ENCODE results near the gene MALSU1. TPM values are rescaled to one million over a fixed set of nuclear protein-coding genes. Genes with fewer than 3 reads are reported as not detected.

Gene MALSU1
- total RNA-seq, 1 donor from 2014 or later, result 112 TPM

- ATAC-seq (ENCODE audit: poor library complexity) (peak; percentile 77), DNase-seq (peak; percentile 46)
- intact Hi-C loops (cut with DNase I), result no loop called here
These were observed 33.9 kb downstream of the MALSU1 start for GRCh38 chr7:23332910-23333612.

GRCh38 chr7:23333671-23334246 lies 34.6 kb downstream of the MALSU1 start:
- intact Hi-C loops (cut with DNase I), result no loop called here
- peak; percentile 65 for ATAC-seq (ENCODE audit: poor library complexity)
- peak; percentile 52 for DNase-seq

GRCh38 chr7:23334482-23335056 lies 35.4 kb downstream of the MALSU1 start:
- DNase-seq (no peak), ATAC-seq (ENCODE audit: poor library complexity) (peak; percentile 53)
- intact Hi-C loops (cut with DNase I), result no loop called here

- DNase-seq, result no peak
- intact Hi-C loops (cut with DNase I), result no loop called here
- no peak for ATAC-seq (ENCODE audit: poor library complexity)
These were observed 36.0 kb downstream of the MALSU1 start for GRCh38 chr7:23335136-23335535.

GRCh38 chr7:23335621-23336020 lies 36.5 kb downstream of the MALSU1 start:
- no peak for DNase-seq
- no peak for ATAC-seq (ENCODE audit: poor library complexity)
- intact Hi-C loops (cut with DNase I), result no loop called here

GRCh38 chr7:23336086-23336485 lies 36.9 kb downstream of the MALSU1 start:
- intact Hi-C loops (cut with DNase I), result no loop called here

GRCh38 chr7:23336799-23337283 lies 37.7 kb downstream of the MALSU1 start:
- ATAC-seq (ENCODE audit: poor library complexity), result no peak
- intact Hi-C loops (cut with DNase I), result no loop called here

More at GRCh38 chr7:23336086-23336485, 36.9 kb downstream of the MALSU1 start:
- DNase-seq (no peak), ATAC-seq (ENCODE audit: poor library complexity) (no peak)

GRCh38 chr7:23337374-23337773 lies 38.2 kb downstream of the MALSU1 start:
- ATAC-seq (ENCODE audit: poor library complexity) (no peak), DNase-seq (no peak)
- intact Hi-C loops (cut with DNase I), result no loop called here

More at GRCh38 chr7:23336799-23337283, 37.7 kb downstream of the MALSU1 start:
- DNase-seq, result no peak

- intact Hi-C loops (cut with DNase I), result no loop called here
- no peak for ATAC-seq (ENCODE audit: poor library complexity)
- DNase-seq, result no peak
These were observed 39.3 kb downstream of the MALSU1 start for GRCh38 chr7:23338439-23338838.

- ATAC-seq (ENCODE audit: poor library complexity), result no peak
- intact Hi-C loops (cut with DNase I), result no loop called here
- no peak for DNase-seq
These were observed 39.7 kb downstream of the MALSU1 start for GRCh38 chr7:23338863-23339262.

GRCh38 chr7:23341846-23342598 lies 42.9 kb downstream of the MALSU1 start:
- no peak for DNase-seq
- no peak for ATAC-seq (ENCODE audit: poor library complexity)
- intact Hi-C loops (cut with DNase I), result no loop called here

GRCh38 chr7:23343102-23343501 lies 44.0 kb downstream of the MALSU1 start:
- ATAC-seq (ENCODE audit: poor library complexity), result no peak
- no peak for DNase-seq
- intact Hi-C loops (cut with DNase I), result no loop called here

- no peak for ATAC-seq (ENCODE audit: poor library complexity)
- intact Hi-C loops (cut with DNase I), result no loop called here
- no peak for DNase-seq
These were observed 44.8 kb downstream of the MALSU1 start for GRCh38 chr7:23343806-23344475.

- ATAC-seq (ENCODE audit: poor library complexity), result no peak
- no peak for DNase-seq
- intact Hi-C loops (cut with DNase I), result no loop called here
These were observed 46.5 kb downstream of the MALSU1 start for GRCh38 chr7:23345601-23346000.

- DNase-seq (no peak), ATAC-seq (ENCODE audit: poor library complexity) (no peak)
- intact Hi-C loops (cut with DNase I), result no loop called here
These were observed 47.2 kb downstream of the MALSU1 start for GRCh38 chr7:23346316-23346715.

- intact Hi-C loops (cut with DNase I), result no loop called here
- DNase-seq (no peak), ATAC-seq (ENCODE audit: poor library complexity) (no peak)
These were observed 48.0 kb downstream of the MALSU1 start for GRCh38 chr7:23347033-23347681.

- DNase-seq (no peak), ATAC-seq (ENCODE audit: poor library complexity) (no peak)
- intact Hi-C loops (cut with DNase I), result no loop called here
These were observed 48.6 kb downstream of the MALSU1 start for GRCh38 chr7:23347682-23348180.

- DNase-seq (no peak), ATAC-seq (ENCODE audit: poor library complexity) (no peak)
- intact Hi-C loops (cut with DNase I), result no loop called here
These were observed 50.5 kb downstream of the MALSU1 start for GRCh38 chr7:23349484-23350157.
